HG03097 (cell line): ENCODE results near the gene SYT17.

Source experiments
- ATAC-seq: cut with Tn5 transposase; IDR thresholded peaks from one replicate; pipeline ENCODE4 v1.9.1; 2021; ENCODE audit not compliant: unreplicated experiment, low FRiP score

SYT17 gene

GRCh38 chr16:19212059-19212458, 44.0 kb downstream of the SYT17 start:
- ATAC-seq: no peak

GRCh38 chr16:19213885-19214284, 45.8 kb downstream of the SYT17 start:
- ATAC-seq: no peak

- ATAC-seq: no peak
Measured at GRCh38 chr16:19215705-19216104, 47.7 kb downstream of the SYT17 start.

- no peak for ATAC-seq
Measured at GRCh38 chr16:19218581-19218980, 50.5 kb downstream of the SYT17 start.

GRCh38 chr16:19219836-19220235, 51.8 kb downstream of the SYT17 start:
- no peak for ATAC-seq

- ATAC-seq: no peak
Measured at GRCh38 chr16:19223235-19224170, 55.5 kb downstream of the SYT17 start.

GRCh38 chr16:19225651-19226050, 57.6 kb downstream of the SYT17 start:
- no peak for ATAC-seq

- no peak for ATAC-seq
Measured at GRCh38 chr16:19227643-19228042, 59.6 kb downstream of the SYT17 start.

GRCh38 chr16:19228052-19228451, 60.0 kb downstream of the SYT17 start:
- ATAC-seq: no peak

GRCh38 chr16:19228575-19228974, 60.5 kb downstream of the SYT17 start:
- ATAC-seq: no peak

- ATAC-seq: no peak
Measured at GRCh38 chr16:19230575-19230974, 62.5 kb downstream of the SYT17 start.

- ATAC-seq: no peak
Measured at GRCh38 chr16:19231881-19232280, 63.8 kb downstream of the SYT17 start.

- ATAC-seq: no peak
Measured at GRCh38 chr16:19232988-19233387, 64.9 kb downstream of the SYT17 start.

- ATAC-seq: no peak
Measured at GRCh38 chr16:19235478-19235877, 67.4 kb downstream of the SYT17 start.

GRCh38 chr16:19235886-19236285, 67.8 kb downstream of the SYT17 start:
- ATAC-seq: no peak

- no peak for ATAC-seq
Measured at GRCh38 chr16:19236561-19237209, 68.6 kb downstream of the SYT17 start.

GRCh38 chr16:19238406-19238805, 70.4 kb downstream of the SYT17 start:
- ATAC-seq: no peak

GRCh38 chr16:19239511-19240155, 71.6 kb downstream of the SYT17 start:
- ATAC-seq: no peak

GRCh38 chr16:19240494-19240893, 72.5 kb downstream of the SYT17 start:
- ATAC-seq: no peak

GRCh38 chr16:19241512-19241911, 73.5 kb downstream of the SYT17 start:
- ATAC-seq: no peak

- ATAC-seq: no peak
Measured at GRCh38 chr16:19242186-19242585, 74.1 kb downstream of the SYT17 start.
